Measurements from ENCODE around the gene LYZL1.

- TF ChIP-seq CTCF (IDR thresholded peaks at IDR 0.05; ENCODE audit: insufficient read depth, low read length) (no peak), POLR2AphosphoS5 (IDR thresholded peaks at IDR 0.05; ENCODE audit: low read depth) (no peak), SPI1 (IDR thresholded peaks at IDR 0.05; ENCODE audit: borderline replicate concordance, low read depth) (no peak)
- TF ChIP-seq, protein P1, sequence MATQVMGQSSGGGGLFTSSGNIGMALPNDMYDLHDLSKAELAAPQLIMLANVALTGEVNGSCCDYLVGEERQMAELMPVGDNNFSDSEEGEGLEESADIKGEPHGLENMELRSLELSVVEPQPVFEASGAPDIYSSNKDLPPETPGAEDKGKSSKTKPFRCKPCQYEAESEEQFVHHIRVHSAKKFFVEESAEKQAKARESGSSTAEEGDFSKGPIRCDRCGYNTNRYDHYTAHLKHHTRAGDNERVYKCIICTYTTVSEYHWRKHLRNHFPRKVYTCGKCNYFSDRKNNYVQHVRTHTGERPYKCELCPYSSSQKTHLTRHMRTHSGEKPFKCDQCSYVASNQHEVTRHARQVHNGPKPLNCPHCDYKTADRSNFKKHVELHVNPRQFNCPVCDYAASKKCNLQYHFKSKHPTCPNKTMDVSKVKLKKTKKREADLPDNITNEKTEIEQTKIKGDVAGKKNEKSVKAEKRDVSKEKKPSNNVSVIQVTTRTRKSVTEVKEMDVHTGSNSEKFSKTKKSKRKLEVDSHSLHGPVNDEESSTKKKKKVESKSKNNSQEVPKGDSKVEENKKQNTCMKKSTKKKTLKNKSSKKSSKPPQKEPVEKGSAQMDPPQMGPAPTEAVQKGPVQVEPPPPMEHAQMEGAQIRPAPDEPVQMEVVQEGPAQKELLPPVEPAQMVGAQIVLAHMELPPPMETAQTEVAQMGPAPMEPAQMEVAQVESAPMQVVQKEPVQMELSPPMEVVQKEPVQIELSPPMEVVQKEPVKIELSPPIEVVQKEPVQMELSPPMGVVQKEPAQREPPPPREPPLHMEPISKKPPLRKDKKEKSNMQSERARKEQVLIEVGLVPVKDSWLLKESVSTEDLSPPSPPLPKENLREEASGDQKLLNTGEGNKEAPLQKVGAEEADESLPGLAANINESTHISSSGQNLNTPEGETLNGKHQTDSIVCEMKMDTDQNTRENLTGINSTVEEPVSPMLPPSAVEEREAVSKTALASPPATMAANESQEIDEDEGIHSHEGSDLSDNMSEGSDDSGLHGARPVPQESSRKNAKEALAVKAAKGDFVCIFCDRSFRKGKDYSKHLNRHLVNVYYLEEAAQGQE (IDR thresholded peaks at IDR 0.05; ENCODE audit: insufficient replicate concordance, low read depth): no peak
Observed at GRCh38 chr10:29256586-29256985, 32.3 kb upstream of the LYZL1 start.

Measured in HL-60 (cell line).